Measurements from ENCODE around the gene ARMC9.
"Not testable (repeated sequence)": the region's sequence is repeated elsewhere in the genome, so short reads cannot be mapped to it uniquely, and the experiment has no call there.

ARMC9 gene

GRCh38 chr2:231403421-231404182, 205.2 kb downstream of the ARMC9 start:
- DNase-seq = not testable (repeated sequence)

GRCh38 chr2:231404183-231404578, 205.8 kb downstream of the ARMC9 start:
- DNase-seq = not testable (repeated sequence)

GRCh38 chr2:231405601-231406367, 207.4 kb downstream of the ARMC9 start:
- peak in 1 of 2 donors; percentile 38 for DNase-seq

GRCh38 chr2:231407686-231408085, 209.3 kb downstream of the ARMC9 start:
- not testable (repeated sequence) for DNase-seq

- DNase-seq = not testable (repeated sequence)
These were observed 209.9 kb downstream of the ARMC9 start for GRCh38 chr2:231408304-231408703.

GRCh38 chr2:231409776-231410175, 211.3 kb downstream of the ARMC9 start:
- no peak for DNase-seq

GRCh38 chr2:231410293-231411004, 212.0 kb downstream of the ARMC9 start:
- no peak for DNase-seq

- no peak for DNase-seq
These were observed 212.8 kb downstream of the ARMC9 start for GRCh38 chr2:231411237-231411636.

GRCh38 chr2:231411831-231412617, 213.6 kb downstream of the ARMC9 start:
- DNase-seq = peak; percentile 69 to 78

GRCh38 chr2:231412618-231412963, 214.2 kb downstream of the ARMC9 start:
- no peak for DNase-seq

GRCh38 chr2:231413456-231413855, 215.0 kb downstream of the ARMC9 start:
- DNase-seq = no peak

- no peak for DNase-seq
These were observed 215.6 kb downstream of the ARMC9 start for GRCh38 chr2:231413921-231414476.

- DNase-seq = no peak
These were observed 216.6 kb downstream of the ARMC9 start for GRCh38 chr2:231415029-231415428.

- no peak for DNase-seq
These were observed 220.6 kb downstream of the ARMC9 start for GRCh38 chr2:231418820-231419640.

GRCh38 chr2:231421051-231421580, 222.7 kb downstream of the ARMC9 start:
- no peak for DNase-seq

- DNase-seq = no peak
These were observed 223.6 kb downstream of the ARMC9 start for GRCh38 chr2:231422056-231422455.

GRCh38 chr2:231423176-231423575, 224.7 kb downstream of the ARMC9 start:
- no peak for DNase-seq

Data from CD4-positive, alpha-beta T cell treated with Interleukin-4 for 1 hour (primary cell).